K562 (cell line): ENCODE measurements around the gene POLR3GL. TPM values are rescaled to one million over a fixed set of nuclear protein-coding genes. Genes with fewer than 3 reads are reported as not detected.
A peak's percentile ranks its signal among the peaks of the same experiment; 100 is the strongest.

ENCODE experiments used
- DPF2 ChIP-seq: fragments of 450-650 bp; IDR thresholded peaks from 2 replicates; pipeline ENCODE4 v1.6.1; 2016
- GATAD2B ChIP-seq: fragments of 450-650 bp; IDR thresholded peaks from 2 replicates; pipeline ENCODE4 v1.6.1; 2017; ENCODE audit warnings: mild to moderate bottlenecking, borderline replicate concordance
- HINFP ChIP-seq: fragments of 450-650 bp; conservative IDR thresholded peaks from 2 replicates; pipeline ENCODE4 v1.6.1; 2016; ENCODE audit warnings: missing genetic modification characterization, low read depth, mild to moderate bottlenecking, control low read depth, missing compliant biosample characterization
- KDM2B ChIP-seq: fragments of 250-450 bp; sonication (Bioruptor Pico); IDR thresholded peaks from 2 replicates; pipeline ENCODE4 v1.8.0; 2021; ENCODE audit warnings: mild to moderate bottlenecking, moderate library complexity
- NFE2 ChIP-seq: IDR thresholded peaks from 2 replicates; pipeline ENCODE4 v1.6.1; 2014; ENCODE audit warnings: antibody characterized with exemption, low read depth
- PCBP2 ChIP-seq: fragments of 200-400 bp; formaldehyde crosslinking; IDR thresholded peaks from 2 replicates; pipeline ENCODE4 v1.6.1; 2018; ENCODE audit warnings: low read length, low read depth, mild to moderate bottlenecking, moderate library complexity; ENCODE audit not compliant: poor library complexity, severe bottlenecking
- PKNOX1 ChIP-seq: fragments of 450-650 bp; IDR thresholded peaks from 2 replicates; pipeline ENCODE4 v1.6.1; 2016
- RCOR1 ChIP-seq, 2 experiments: IDR thresholded peaks; 2 replicates each; pipeline ENCODE4 v1.6.1; 2012; ENCODE audit warnings: low read depth in 2 of 2, low read length in 2 of 2, borderline replicate concordance in 1 of 2, improper control_type of control experiment in 1 of 2
- RREB1 ChIP-seq: fragments of 250-450 bp; sonication (Bioruptor Pico); IDR thresholded peaks from 2 replicates; pipeline ENCODE4 v1.4.0; 2020
- TSHZ1 ChIP-seq: fragments of 250-450 bp; sonication (Bioruptor Pico); IDR thresholded peaks from 2 replicates; pipeline ENCODE4 v1.4.0; 2020; ENCODE audit warnings: mild to moderate bottlenecking, moderate library complexity
- VEZF1 ChIP-seq: fragments of 200-800 bp; sonication (Bioruptor generic); IDR thresholded peaks from 2 replicates; pipeline ENCODE4 v1.6.1; 2017; ENCODE audit warnings: missing genetic modification characterization, missing compliant biosample characterization
- polyA plus RNA-seq, 8 experiments: library from polyadenylated mRNA; depleted of rRNA in 4 of 8; stranded (reverse) in 5 of 8; unstranded in 3 of 8; fragments of >200 nt; fragmentation: Nextera tagmentation in 2 of 8; fragmentation: Illumina TruSeq in 1 of 8; extraction: Ambion mirVana in 2 of 8; extraction: Trizol in 1 of 8; gene quantifications; 2 replicates each; pipeline versions ENCODE4 v1.2.1 to v1.2.3, GENCODE V29; 2011 to 2014; ENCODE audit warnings: inconsistent platforms in 1 of 8, missing spikeins in 1 of 8
- total RNA-seq, 7 experiments: library from RNA; depleted of rRNA in 6 of 7; stranded (reverse); fragments of >200 nt in 6 of 7; fragmentation: Illumina TruSeq in 2 of 7; extraction: Trizol in 2 of 7; gene quantifications; 2 replicates each; pipeline versions ENCODE4 v1.2.1 to v1.2.3, GENCODE V29; 2011 to 2021; ENCODE audit warnings: low replicate concordance in 1 of 7

POLR3GL gene
- total and polyA plus RNA-seq, 9 of the 15 experiments (the other 6 are each of a cell fraction or from before 2014, with no cell fraction given): 14.6 to 48.4 (median 38.2) TPM

GRCh38 chr1:146022403-146023127, 58.1 kb downstream of the POLR3GL start (continued):
- TF ChIP-seq RCOR1 (IDR thresholded peaks at IDR 0.05; ENCODE audit: borderline replicate concordance in 1 of 2, low read depth in 2 of 2, low read length in 2 of 2) (0 out of 4 replicates have a peak, but pooled peaks of 1 of the 2 experiments have one; percentile 30), RREB1 (CRISPR knock-in tag) (no peak), DPF2 (no peak), PCBP2 (peak; percentile 3), HINFP (tag) (0 out of 2 replicates have a peak, but pooled peaks have one; percentile 44), GATAD2B (peak; percentile 76; the same call in 1 of the 2 replicates), KDM2B (CRISPR knock-in tag) (no peak), VEZF1 (CRISPR knock-in tag) (peak; percentile 82), TSHZ1 (CRISPR knock-in tag) (no peak), PKNOX1 (no peak), NFE2 (peak; percentile 66)
